Stimulated activated CD4-positive, alpha-beta T cell treated with anti-CD3 and anti-CD28 coated beads, Interleukin-1b, Interleukin-23, amount 100 ng/mL, for 4 hours (primary cell): ENCODE measurements around the gene TREM1.
"Not testable (repeated sequence)": the region's sequence is repeated elsewhere in the genome, so short reads cannot be mapped to it uniquely, and the experiment has no call there.

Source experiments
- DNase-seq, 2 donors: peaks; one replicate each; pipeline ENCODE4 v3.0.0-alpha.2; 2020; ENCODE audit warnings: low read depth in 2 of 2

Gene TREM1

GRCh38 chr6:41258196-41258493 lies 28.3 kb downstream of the TREM1 start:
- no peak for DNase-seq

- no peak for DNase-seq
Measured at GRCh38 chr6:41257369-41258195, 28.9 kb downstream of the TREM1 start.

- DNase-seq: no peak
Measured at GRCh38 chr6:41256383-41256782, 30.1 kb downstream of the TREM1 start.

- no peak for DNase-seq
Measured at GRCh38 chr6:41255638-41256246, 30.7 kb downstream of the TREM1 start.

- no peak for DNase-seq
Measured at GRCh38 chr6:41255110-41255509, 31.4 kb downstream of the TREM1 start.

- no peak for DNase-seq
Measured at GRCh38 chr6:41252401-41253169, 33.9 kb downstream of the TREM1 start.

- no peak for DNase-seq
Measured at GRCh38 chr6:41247882-41248705, 38.4 kb downstream of the TREM1 start.

GRCh38 chr6:41247288-41247865 lies 39.1 kb downstream of the TREM1 start:
- DNase-seq: no peak

GRCh38 chr6:41246529-41246928 lies 40.0 kb downstream of the TREM1 start:
- not testable (repeated sequence) for DNase-seq

GRCh38 chr6:41239467-41240159 lies 46.9 kb downstream of the TREM1 start:
- no peak for DNase-seq

GRCh38 chr6:41237128-41237527 lies 49.4 kb downstream of the TREM1 start:
- no peak for DNase-seq

- DNase-seq: no peak
Measured at GRCh38 chr6:41236276-41236675, 50.2 kb downstream of the TREM1 start.

- no peak for DNase-seq
Measured at GRCh38 chr6:41232667-41233066, 53.8 kb downstream of the TREM1 start.

GRCh38 chr6:41231246-41231645 lies 55.2 kb downstream of the TREM1 start:
- DNase-seq: no peak

GRCh38 chr6:41229721-41230120 lies 56.8 kb downstream of the TREM1 start:
- no peak for DNase-seq

GRCh38 chr6:41228616-41229015 lies 57.9 kb downstream of the TREM1 start:
- no peak for DNase-seq

GRCh38 chr6:41228096-41228495 lies 58.4 kb downstream of the TREM1 start, which contains the start of gene TREML4:
TREML4 (plus strand) TSS chr6:41228349; CDS start chr6:41228428, 79 bp downstream.
- no peak for DNase-seq

GRCh38 chr6:41226752-41227151 lies 59.7 kb downstream of the TREM1 start:
- DNase-seq: no peak

- no peak for DNase-seq
Measured at GRCh38 chr6:41224800-41225199, 61.7 kb downstream of the TREM1 start.
